ENCODE results near the gene NKG7.

Gene NKG7

GRCh38 chr19:51357952-51358351 lies 14.5 kb downstream of the NKG7 start:
- no peak for DNase-seq

- no peak for DNase-seq
Observed at GRCh38 chr19:51356159-51356801, 16.2 kb downstream of the NKG7 start.

GRCh38 chr19:51354742-51355148 lies 17.7 kb downstream of the NKG7 start:
- DNase-seq, result peak; percentile 31

- DNase-seq, result no peak
Observed at GRCh38 chr19:51354103-51354741, 18.2 kb downstream of the NKG7 start.

- DNase-seq, result no peak
Observed at GRCh38 chr19:51352783-51353360, 19.6 kb downstream of the NKG7 start.

GRCh38 chr19:51351266-51351990 lies 21.0 kb downstream of the NKG7 start:
- no peak for DNase-seq

GRCh38 chr19:51347209-51347928 lies 25.1 kb downstream of the NKG7 start:
- DNase-seq, result no peak

GRCh38 chr19:51346742-51347141 lies 25.7 kb downstream of the NKG7 start:
- no peak for DNase-seq

- no peak for DNase-seq
Observed at GRCh38 chr19:51345076-51345620, 27.3 kb downstream of the NKG7 start.

GRCh38 chr19:51342631-51343569 lies 29.6 kb downstream of the NKG7 start:
- DNase-seq, result no peak

- DNase-seq, result no peak
Observed at GRCh38 chr19:51341976-51342580, 30.4 kb downstream of the NKG7 start, which contains the start of gene VSIG10L. TSS of gene VSIG10L (minus strand) at chr19:51342139. CDS start at chr19:51342124, 15 bp downstream.

- DNase-seq, result no peak
Observed at GRCh38 chr19:51341066-51341465, 31.4 kb downstream of the NKG7 start.

GRCh38 chr19:51339687-51340656 lies 32.5 kb downstream of the NKG7 start:
- DNase-seq, result peak; percentile 79

GRCh38 chr19:51339313-51339686 lies 33.2 kb downstream of the NKG7 start:
- DNase-seq, result no peak

GRCh38 chr19:51338563-51339312 lies 33.7 kb downstream of the NKG7 start:
- DNase-seq, result peak; percentile 70

GRCh38 chr19:51337861-51338562 lies 34.4 kb downstream of the NKG7 start:
- DNase-seq, result no peak

- DNase-seq, result no peak
Observed at GRCh38 chr19:51337141-51337860, 35.2 kb downstream of the NKG7 start.

All from effector CD8-positive, alpha-beta T cell (primary cell).